ENCODE results near the gene KRT72. TPM values are rescaled to one million over a fixed set of nuclear protein-coding genes. Genes with fewer than 3 reads are reported as not detected.

Gene KRT72
- total and polyA plus RNA-seq, 2 experiments from 2014 or later: not detected

DNA sequence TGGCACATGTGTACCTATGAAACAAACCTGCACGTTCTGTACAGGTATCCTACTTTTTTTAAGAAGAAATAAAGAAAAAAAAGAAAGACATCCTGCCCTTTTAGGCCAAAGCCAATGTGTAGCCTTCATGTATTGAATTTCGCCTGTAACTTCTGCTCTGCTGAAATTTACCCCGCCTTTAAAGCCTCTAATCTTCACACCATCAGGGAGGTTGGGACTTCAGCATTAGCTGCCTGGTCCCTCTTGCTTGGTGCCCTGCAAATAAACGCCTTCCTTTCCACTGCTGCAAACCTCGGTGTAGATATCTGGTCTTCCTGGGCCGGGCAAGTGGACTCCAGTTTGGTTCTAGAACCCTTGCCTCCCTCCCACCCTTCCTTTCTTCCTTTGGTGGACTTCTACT is 45.7 kb downstream of the KRT72 start:
- no peaks in the 10 kb centered on the region for H3K36me3 ChIP-seq (ENCODE audit: insufficient read depth)
- H3K79me2 ChIP-seq (replicated peaks; ENCODE audit: insufficient read depth): no peaks in the 10 kb centered on the region
- H3F3A ChIP-seq (replicated peaks; ENCODE audit: low read depth): no peaks in the 10 kb centered on the region
- H3K27ac Mint-ChIP-seq: no peak overlapping the region
- no peak for DNase-seq (ENCODE audit: low spot score)
- no peak for TF ChIP-seq ZNF114 (CRISPR knock-in tag; IDR thresholded peaks at IDR 0.05)
- TF ChIP-seq REST (IDR thresholded peaks at IDR 0.05; ENCODE audit: unreplicated experiment): no peak
- TF ChIP-seq EZH2phosphoT487 (IDR thresholded peaks at IDR 0.05; ENCODE audit: unreplicated experiment): no peak
- no peak for TF ChIP-seq JUNB (IDR thresholded peaks at IDR 0.05; ENCODE audit: unreplicated experiment)
- no peak for TF ChIP-seq ZNF331 (CRISPR knock-in tag; IDR thresholded peaks at IDR 0.05; ENCODE audit: low read depth)
- peaks cover 18% of the 10 kb centered on the region for H3K27me3 Mint-ChIP-seq (ENCODE audit: insufficient read depth, low read depth, poor library complexity)
- H3K27ac ChIP-seq (ENCODE audit: low read depth): no peak overlapping the region
- H2AFZ ChIP-seq: no peak overlapping the region
- no peaks in the 10 kb centered on the region for H3K9me3 Mint-ChIP-seq
- H3K4me3 ChIP-seq: no peak overlapping the region
- no peak overlapping the region for H3K4me3 Mint-ChIP-seq
- ATAC-seq: no peak
- H3K9me2 ChIP-seq (ENCODE audit: insufficient read depth): 0 out of 2 replicates have a peak, but pooled peaks cover 7% of the 10 kb centered on the region
- H3K36me3 Mint-ChIP-seq (ENCODE audit: low read depth): no peaks in the 10 kb centered on the region; the same call in 2 of the 3 replicates
- no peaks in the 10 kb centered on the region for H4K20me1 ChIP-seq (replicated peaks; ENCODE audit: insufficient read depth)
- H3K4me2 ChIP-seq: no peak overlapping the region
- H3K27me3 ChIP-seq (ENCODE audit: insufficient read depth): no peaks in the 10 kb centered on the region
- H3K4me1 ChIP-seq (ENCODE audit: insufficient read depth): no peaks in the 10 kb centered on the region
- H3K4me1 Mint-ChIP-seq: no peaks in the 10 kb centered on the region; the same call in 2 of the 3 replicates

DNA sequence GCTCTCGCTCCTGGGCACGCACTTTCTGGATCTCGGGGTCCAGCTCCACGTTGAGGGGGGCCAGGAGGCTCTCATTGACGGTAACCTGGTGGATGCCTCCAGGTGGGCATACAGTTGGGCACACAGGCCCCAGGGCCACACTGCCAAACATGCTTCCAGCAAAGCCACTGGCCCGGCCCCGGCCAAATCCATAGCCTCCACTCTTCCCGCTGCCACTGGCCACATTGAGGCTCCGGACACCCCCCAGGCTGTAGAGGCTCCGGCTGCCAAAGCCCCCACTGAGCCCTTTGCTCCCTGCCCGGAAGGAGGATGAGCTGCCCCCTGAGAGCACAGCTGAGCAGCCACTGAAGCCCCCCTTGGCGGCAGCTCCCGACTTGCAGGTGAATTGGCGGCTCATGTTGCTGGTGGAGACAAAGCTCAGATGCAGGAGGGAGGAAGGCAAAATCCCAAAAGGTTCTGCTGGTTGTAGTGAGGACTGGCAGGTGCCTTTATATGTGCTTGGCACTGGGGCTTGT is 48.5 kb downstream of the KRT72 start, which contains the start of gene KRT71:
Gene KRT71 (minus strand): TSS at position 465 of the 515 bp plus-strand sequence. CDS start 68 bp downstream, at position 397.
- H3K4me3 Mint-ChIP-seq: no peak within 1 kb of the TSS
- Histone ChIP-seq H3F3A (replicated peaks; ENCODE audit: low read depth) (no peaks in the 10 kb centered on the region), H3K27ac (ENCODE audit: low read depth) (no peak within 1 kb of the TSS), H3K36me3 (ENCODE audit: insufficient read depth) (no peaks in the 10 kb centered on the region), H2AFZ (no peak within 1 kb of the TSS), H3K4me3 (no peak within 1 kb of the TSS), H3K4me1 (ENCODE audit: insufficient read depth) (no peaks in the 10 kb centered on the region), H4K20me1 (replicated peaks; ENCODE audit: insufficient read depth) (no peaks in the 10 kb centered on the region), H3K27me3 (ENCODE audit: insufficient read depth) (no peaks in the 10 kb centered on the region), H3K79me2 (replicated peaks; ENCODE audit: insufficient read depth) (no peaks in the 10 kb centered on the region), H3K9me2 (ENCODE audit: insufficient read depth) (0 out of 2 replicates have a peak, but pooled peaks cover 7% of the 10 kb centered on the region), H3K4me2 (no peak within 1 kb of the TSS)
- TF ChIP-seq EZH2phosphoT487 (IDR thresholded peaks at IDR 0.05; ENCODE audit: unreplicated experiment) (no peak), STAT1 (IDR thresholded peaks at IDR 0.05; ENCODE audit: unreplicated experiment) (no peak), NANOG (IDR thresholded peaks at IDR 0.05; ENCODE audit: borderline replicate concordance) (no peak), ETS1 (IDR thresholded peaks at IDR 0.05) (no peak), ZNF462 (CRISPR knock-in tag; IDR thresholded peaks at IDR 0.05) (no peak)
- peaks cover 10% of the 10 kb centered on the region for H3K27me3 Mint-ChIP-seq (ENCODE audit: insufficient read depth, low read depth, poor library complexity)
- ATAC-seq (no peak), DNase-seq (ENCODE audit: low spot score) (no peak)
- no peaks in the 10 kb centered on the region; the same call in 2 of the 3 replicates for H3K36me3 Mint-ChIP-seq (ENCODE audit: low read depth)
- no peaks in the 10 kb centered on the region; the same call in 2 of the 3 replicates for H3K4me1 Mint-ChIP-seq
- no peaks in the 10 kb centered on the region for H3K9me3 Mint-ChIP-seq
- no peak within 1 kb of the TSS for H3K27ac Mint-ChIP-seq

All from GM23338 (cell line).